ENCODE results near the gene SERPINB5. TPM values are rescaled to one million over a fixed set of nuclear protein-coding genes. Genes with fewer than 3 reads are reported as not detected.

Gene SERPINB5
- total RNA-seq, 1 donor from 2014 or later: not detected

GRCh38 chr18:63477968-63478367 lies 1.2 kb downstream of the SERPINB5 start:
- no peak overlapping the region for H3K4me3 ChIP-seq
- no peak overlapping the region for H3K27ac Mint-ChIP-seq
- no peaks in the 10 kb centered on the region for H3F3A ChIP-seq (ENCODE audit: low read depth)
- no peaks in the 10 kb centered on the region for H3K36me3 Mint-ChIP-seq
- H3K27ac ChIP-seq: no peak overlapping the region
- no peak overlapping the region for H3K9ac ChIP-seq
- H3K9me3 ChIP-seq (ENCODE audit: low read depth): no peaks in the 10 kb centered on the region
- no peak overlapping the region for H3K4me2 ChIP-seq
- TF ChIP-seq EZH2phosphoT487 (IDR thresholded peaks at IDR 0.05): no peak
- TF ChIP-seq CTCF (IDR thresholded peaks at IDR 0.05): no peak
- TF ChIP-seq EZH2 (IDR thresholded peaks at IDR 0.05): no peak
- no peaks in the 10 kb centered on the region for H3K4me1 ChIP-seq
- H3K27me3 ChIP-seq: no peaks in the 10 kb centered on the region
- no peaks in the 10 kb centered on the region for H3K79me2 ChIP-seq (ENCODE audit: low read depth)
- H4K20me1 ChIP-seq (ENCODE audit: low read depth): no peaks in the 10 kb centered on the region
- H3K4me3 Mint-ChIP-seq: no peak overlapping the region
- H2AFZ ChIP-seq (replicated peaks): no peak overlapping the region
- no peaks in the 10 kb centered on the region for H3K27me3 Mint-ChIP-seq (ENCODE audit: insufficient read depth, low read depth)
- no peaks in the 10 kb centered on the region for H3K9me3 Mint-ChIP-seq
- no peaks in the 10 kb centered on the region for H3K4me1 Mint-ChIP-seq
- DNase-seq (ENCODE audit: low spot score): no peak
- no peaks in the 10 kb centered on the region for H3K36me3 ChIP-seq

- H3K79me2 ChIP-seq (ENCODE audit: low read depth): no peaks in the 10 kb centered on the region
- Mint-ChIP-seq H3K27me3 (ENCODE audit: insufficient read depth, low read depth) (no peaks in the 10 kb centered on the region), H3K9me3 (no peaks in the 10 kb centered on the region), H3K36me3 (no peaks in the 10 kb centered on the region), H3K4me1 (no peaks in the 10 kb centered on the region), H3K4me3 (no peak overlapping the region), H3K27ac (no peak overlapping the region)
- H3K4me3 ChIP-seq: no peak overlapping the region
- H3K27ac ChIP-seq: no peak overlapping the region
- H2AFZ ChIP-seq (replicated peaks): no peak overlapping the region
- H4K20me1 ChIP-seq (ENCODE audit: low read depth): no peaks in the 10 kb centered on the region
- H3F3A ChIP-seq (ENCODE audit: low read depth): no peaks in the 10 kb centered on the region
- no peaks in the 10 kb centered on the region for H3K36me3 ChIP-seq
- DNase-seq (ENCODE audit: low spot score): no peak
- no peak for TF ChIP-seq EZH2phosphoT487 (IDR thresholded peaks at IDR 0.05)
- no peak for TF ChIP-seq CTCF (IDR thresholded peaks at IDR 0.05)
- TF ChIP-seq EZH2 (IDR thresholded peaks at IDR 0.05): no peak
- no peaks in the 10 kb centered on the region for H3K9me3 ChIP-seq (ENCODE audit: low read depth)
- H3K9ac ChIP-seq: no peak overlapping the region
- no peak overlapping the region for H3K4me2 ChIP-seq
- H3K4me1 ChIP-seq: no peaks in the 10 kb centered on the region
- H3K27me3 ChIP-seq: no peaks in the 10 kb centered on the region
Observed at GRCh38 chr18:63479826-63480225, 3.1 kb downstream of the SERPINB5 start.

GRCh38 chr18:63480476-63480875 lies 3.7 kb downstream of the SERPINB5 start:
- Mint-ChIP-seq H3K4me1 (no peaks in the 10 kb centered on the region), H3K4me3 (no peak overlapping the region)

More at GRCh38 chr18:63480476-63480875, 3.7 kb downstream of the SERPINB5 start:
- H3K4me3 ChIP-seq: no peak overlapping the region
- no peaks in the 10 kb centered on the region for H3K27me3 ChIP-seq
- no peaks in the 10 kb centered on the region for H3K9me3 ChIP-seq (ENCODE audit: low read depth)
- H4K20me1 ChIP-seq (ENCODE audit: low read depth): no peaks in the 10 kb centered on the region
- H3K4me1 ChIP-seq: no peaks in the 10 kb centered on the region
- H2AFZ ChIP-seq (replicated peaks): no peak overlapping the region
- no peaks in the 10 kb centered on the region for H3K79me2 ChIP-seq (ENCODE audit: low read depth)
- DNase-seq (ENCODE audit: low spot score): no peak
- H3K9ac ChIP-seq: no peak overlapping the region
- TF ChIP-seq CTCF (IDR thresholded peaks at IDR 0.05) (no peak), EZH2 (IDR thresholded peaks at IDR 0.05) (no peak), EZH2phosphoT487 (IDR thresholded peaks at IDR 0.05) (no peak)
- H3K27ac Mint-ChIP-seq: no peak overlapping the region
- H3K27ac ChIP-seq: no peak overlapping the region
- H3K36me3 Mint-ChIP-seq: no peaks in the 10 kb centered on the region
- no peak overlapping the region for H3K4me2 ChIP-seq
- H3K9me3 Mint-ChIP-seq: no peaks in the 10 kb centered on the region
- no peaks in the 10 kb centered on the region for H3K27me3 Mint-ChIP-seq (ENCODE audit: insufficient read depth, low read depth)
- no peaks in the 10 kb centered on the region for H3F3A ChIP-seq (ENCODE audit: low read depth)
- no peaks in the 10 kb centered on the region for H3K36me3 ChIP-seq

Measured in neural progenitor cell (in vitro differentiated cells).